Activated CD4-positive, CD25-positive, alpha-beta regulatory T cell treated with anti-CD3 and anti-CD28 coated beads, Interleukin-2, amount 50 U/mL, for 24 hours (primary cell): Measurements from ENCODE around the gene NAV2.

Experiments used
- ATAC-seq, 2 donors: fragments of 150-1000 bp; cut with Tn5 transposase; one replicate each; pipeline ENCODE4 v1.10.0; 2021; ENCODE audit warnings: mild to moderate bottlenecking in 1 of 2, moderate library complexity in 1 of 2

Gene NAV2

DNA sequence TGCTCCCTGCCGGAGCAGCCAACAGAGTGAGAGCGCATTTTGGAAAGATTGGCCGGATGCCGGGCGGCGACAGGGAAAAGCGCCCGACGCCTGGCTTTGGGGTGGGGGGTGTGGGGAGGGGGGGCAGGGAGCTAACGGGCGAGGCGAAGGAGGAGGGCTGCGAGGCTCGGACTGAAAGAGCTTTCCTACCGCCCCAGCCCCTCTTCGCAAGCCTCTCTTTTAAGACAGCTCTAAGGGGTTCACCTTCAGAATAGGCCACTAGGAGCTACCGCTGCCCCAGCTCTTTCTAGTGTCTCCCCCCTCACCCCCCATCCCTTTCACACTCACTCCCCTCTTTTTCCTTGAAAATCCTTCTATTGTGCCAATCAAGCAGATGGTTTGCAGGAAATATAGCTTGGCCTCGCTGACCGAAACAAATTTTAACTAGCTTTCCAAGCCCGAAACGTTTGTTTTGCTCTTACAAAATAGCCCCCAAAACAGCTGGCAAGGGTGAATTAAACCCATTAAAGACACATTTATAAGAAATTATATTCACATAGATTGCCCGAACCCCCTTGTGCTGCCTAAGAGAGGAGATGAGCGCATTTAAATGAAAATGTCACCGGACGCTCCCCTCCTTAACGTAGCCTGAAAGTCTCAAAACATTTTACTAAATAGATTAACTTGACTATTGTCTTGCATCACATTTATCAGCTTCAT is 451.3 kb downstream of the NAV2 start:
- no peak for ATAC-seq
